Spinal cord (tissue), 10 donors: ENCODE results near the gene SV2C. TPM values are rescaled to one million over a fixed set of nuclear protein-coding genes. Genes with fewer than 3 reads are reported as not detected.
"Not testable (repeated sequence)": the region's sequence is repeated elsewhere in the genome, so short reads cannot be mapped to it uniquely, and the experiment has no call there.

ENCODE experiments used
- DNase-seq, 6 donors: peaks; one replicate each; pipeline versions ENCODE4 v3.0.0 to v3.0.0-alpha.2; 2013 to 2015; ENCODE audit warnings: low spot score in 6 of 6, low read depth in 4 of 6
- H3K27ac ChIP-seq: one replicate; pipeline ENCODE4 v1.5.1; 2013; ENCODE audit warnings: low read depth, low read length, control low read depth
- H3K27me3 ChIP-seq: one replicate; pipeline ENCODE4 v1.6.1; 2013; ENCODE audit warnings: low read length; ENCODE audit not compliant: control insufficient read depth, insufficient read depth
- H3K36me3 ChIP-seq: one replicate; pipeline ENCODE4 v1.6.1; 2013; ENCODE audit warnings: low read length; ENCODE audit not compliant: control insufficient read depth, insufficient read depth
- H3K4me1 ChIP-seq: one replicate; pipeline ENCODE4 v1.6.1; 2013; ENCODE audit warnings: low read length; ENCODE audit not compliant: control insufficient read depth, insufficient read depth
- H3K4me3 ChIP-seq: one replicate; pipeline ENCODE4 v1.5.1; 2013; ENCODE audit warnings: low read depth, low read length, control low read depth
- H3K9me3 ChIP-seq: one replicate; pipeline ENCODE4 v1.6.1; 2013; ENCODE audit warnings: low read length; ENCODE audit not compliant: control insufficient read depth, insufficient read depth
- WGBS: methylation state at CpG from one replicate; pipeline ENCODE4 v1.1.5; 2013; ENCODE audit warnings: missing lambda C conversion rate; ENCODE audit not compliant: insufficient coverage; 5-methylcytosine and 5-hydroxymethylcytosine counted together
- polyA plus RNA-seq, 2 donors: library from polyadenylated mRNA; unstranded; fragments of 120-200 nt; gene quantifications; one replicate each; pipeline ENCODE4 v1.2.1, GENCODE V29; 2013; ENCODE audit not compliant: insufficient read length in 2 of 2
- total RNA-seq, 2 donors: library from RNA; depleted of rRNA in 1 of 2; stranded (reverse); fragments of 120-200 nt in 1 of 2; fragments of >200 nt in 1 of 2; gene quantifications; one replicate each; pipeline versions ENCODE4 v1.2.3 to v1.2.4, GENCODE V29; 2013 to 2014
- donor health status: healthy.

The SV2C gene
- total and polyA plus RNA-seq, 4 donors = 16.2 to 66.7 (median 40.2) TPM

DNA sequence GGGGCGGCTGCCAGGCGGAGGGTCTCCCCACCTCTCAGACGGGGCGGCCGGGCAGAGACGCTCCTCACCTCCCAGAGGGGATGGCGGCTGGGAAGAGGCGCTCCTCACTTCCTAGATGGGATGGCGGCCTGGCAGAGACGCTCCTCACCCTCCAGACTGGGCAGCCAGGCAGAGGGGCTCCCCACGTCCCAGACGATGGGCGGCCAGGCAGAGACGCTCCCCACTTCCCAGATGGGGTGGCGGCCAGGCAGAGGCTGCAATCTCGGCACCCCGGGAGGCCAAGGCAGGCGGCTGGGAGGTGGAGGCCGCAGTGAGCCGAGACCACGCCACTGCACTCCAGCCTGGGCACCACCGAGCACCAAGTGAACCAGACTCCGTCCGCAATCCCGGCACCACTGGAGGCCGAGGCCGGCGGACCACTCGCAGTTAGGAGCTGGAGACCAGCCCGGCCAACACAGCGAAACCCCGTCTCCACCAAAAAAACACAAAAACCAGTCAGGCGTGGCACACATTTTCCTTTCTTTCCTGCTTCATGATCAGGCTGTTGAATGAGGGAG lies 253.1 kb downstream of the SV2C start:
- H3K27ac ChIP-seq, H3K4me3 ChIP-seq, H3K27me3 ChIP-seq, H3K36me3 ChIP-seq, H3K4me1 ChIP-seq, H3K9me3 ChIP-seq, DNase-seq: not testable (repeated sequence)
- WGBS = 98% methylated on average over 15 of the region's 33 CpGs

DNA sequence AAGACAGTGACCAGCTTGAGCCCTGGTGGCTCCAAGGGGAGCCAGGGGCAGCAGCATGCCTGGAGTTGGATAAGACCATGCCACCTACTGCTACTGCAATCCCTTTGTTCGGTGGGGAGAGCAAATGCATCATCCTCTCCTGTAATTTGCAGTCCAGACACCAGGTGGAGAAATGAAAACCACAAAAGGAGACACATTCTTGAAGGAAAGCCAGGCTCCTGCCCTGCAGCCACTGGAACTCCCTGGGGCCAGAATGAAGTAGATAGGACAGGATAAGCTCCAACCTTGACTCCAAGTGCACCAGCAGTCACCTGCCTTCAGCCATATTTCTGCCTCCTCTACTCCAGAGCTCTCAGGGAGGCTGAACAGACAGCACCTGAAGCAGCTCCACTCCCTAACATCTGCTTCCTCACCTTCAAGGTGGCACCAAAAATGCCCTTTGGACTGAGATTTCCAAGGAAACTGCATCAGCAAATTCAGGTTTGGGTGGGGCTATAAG lies 254.8 kb downstream of the SV2C start:
- peaks cover 2% of the 10 kb centered on the region for H3K4me1 ChIP-seq
- WGBS = 0% methylated on average over 1 of the region's 1 CpG
- H3K4me3 ChIP-seq = no peak overlapping the region

DNA sequence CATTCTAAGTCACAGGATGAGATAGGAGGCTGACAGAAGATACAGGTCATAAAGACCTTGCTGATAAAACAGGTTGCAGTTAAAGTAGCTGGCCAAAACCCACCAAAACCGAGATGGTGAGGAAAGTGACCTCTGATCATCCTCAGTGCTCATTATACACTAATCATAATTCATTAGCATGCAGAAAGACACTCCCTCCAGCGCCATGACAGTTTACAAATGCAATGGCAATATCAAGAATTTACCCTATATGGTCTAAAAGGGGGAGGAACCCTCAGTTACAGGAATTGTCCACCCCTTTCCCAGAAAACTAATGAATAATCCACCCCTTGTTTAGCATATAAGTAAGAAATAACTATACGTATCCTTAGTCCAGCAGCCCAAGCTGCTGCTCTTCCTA lies 256.7 kb downstream of the SV2C start:
- DNase-seq = no peak
- H3K9me3 ChIP-seq = no peaks in the 10 kb centered on the region
- peaks cover 2% of the 10 kb centered on the region for H3K4me1 ChIP-seq
- no peaks in the 10 kb centered on the region for H3K36me3 ChIP-seq
- H3K4me3 ChIP-seq = no peak overlapping the region
- no CpG with 5 or more reads among the region's 3 CpGs for WGBS
- H3K27me3 ChIP-seq = no peaks in the 10 kb centered on the region
- H3K27ac ChIP-seq = no peak overlapping the region

More for the DNA sequence above, 254.8 kb downstream of the SV2C start:
- no peak overlapping the region for H3K27ac ChIP-seq
- no peaks in the 10 kb centered on the region for H3K36me3 ChIP-seq
- H3K9me3 ChIP-seq = no peaks in the 10 kb centered on the region
- no peaks in the 10 kb centered on the region for H3K27me3 ChIP-seq
- peak in 2 of 6 donors; percentile 61 to 72 for DNase-seq

DNA sequence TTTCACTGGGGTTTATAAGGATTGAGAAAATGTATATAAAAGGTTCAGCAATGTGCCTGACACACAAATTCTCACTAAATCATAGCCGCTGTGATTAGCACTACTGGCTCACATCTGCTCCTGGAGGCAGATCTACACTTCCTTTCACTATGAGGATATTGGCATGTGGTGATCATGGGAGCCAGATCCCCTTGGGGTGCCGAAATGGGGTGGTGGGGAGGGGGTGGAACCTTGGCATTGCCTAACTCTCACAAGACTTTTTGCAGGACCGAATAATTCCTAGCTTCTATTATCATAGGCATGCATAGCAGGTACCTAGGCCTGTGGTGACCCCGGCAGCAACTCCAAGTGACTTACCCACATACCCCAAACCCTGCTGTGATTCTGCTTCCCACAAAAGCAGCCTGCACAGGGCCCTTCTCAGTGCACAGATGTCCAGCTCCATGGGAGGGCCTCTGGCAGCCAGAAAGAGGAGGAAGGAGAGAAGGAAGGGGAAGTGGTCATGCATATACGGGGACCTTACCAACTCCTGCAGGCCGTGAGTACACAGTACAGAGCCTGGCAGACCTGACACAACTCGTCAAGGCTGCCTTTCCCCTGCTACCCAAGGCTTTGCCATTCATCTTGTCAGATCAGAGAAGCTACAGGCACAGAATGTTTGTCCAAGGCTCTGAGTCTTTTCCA lies 258.6 kb downstream of the SV2C start:
- no peak overlapping the region for H3K4me3 ChIP-seq
- peak in 1 of 6 donors; percentile 22 for DNase-seq
- H3K27ac ChIP-seq = no peak overlapping the region
- 53% methylated on average over 3 of the region's 7 CpGs for WGBS
- no peaks in the 10 kb centered on the region for H3K9me3 ChIP-seq
- H3K36me3 ChIP-seq = no peaks in the 10 kb centered on the region
- H3K27me3 ChIP-seq = no peaks in the 10 kb centered on the region
- peaks cover 2% of the 10 kb centered on the region for H3K4me1 ChIP-seq

DNA sequence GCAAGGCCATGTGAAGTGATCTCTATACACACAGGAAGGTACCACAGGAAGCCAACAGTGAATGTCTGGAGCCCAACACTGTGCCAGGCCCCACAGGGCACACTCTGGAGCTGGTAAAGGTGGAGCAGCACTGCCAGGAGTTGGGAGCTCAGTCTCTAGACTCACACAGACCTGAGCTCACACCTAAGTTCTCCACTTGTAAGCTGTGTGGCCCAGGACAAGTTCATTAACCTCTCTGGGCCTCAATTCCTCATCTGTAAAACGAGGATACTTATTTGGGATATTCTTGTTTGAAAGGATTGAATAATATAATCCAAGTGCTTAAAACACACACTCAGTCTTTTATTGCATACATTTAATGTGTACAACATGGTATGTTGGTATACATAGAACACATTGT lies 259.3 kb downstream of the SV2C start:
- Histone ChIP-seq H3K27me3 (no peaks in the 10 kb centered on the region), H3K27ac (no peak overlapping the region), H3K9me3 (no peaks in the 10 kb centered on the region), H3K4me1 (peaks cover 2% of the 10 kb centered on the region), H3K36me3 (no peaks in the 10 kb centered on the region), H3K4me3 (no peak overlapping the region)
- no peak for DNase-seq
- no CpG with 5 or more reads among the region's 1 CpG for WGBS

DNA sequence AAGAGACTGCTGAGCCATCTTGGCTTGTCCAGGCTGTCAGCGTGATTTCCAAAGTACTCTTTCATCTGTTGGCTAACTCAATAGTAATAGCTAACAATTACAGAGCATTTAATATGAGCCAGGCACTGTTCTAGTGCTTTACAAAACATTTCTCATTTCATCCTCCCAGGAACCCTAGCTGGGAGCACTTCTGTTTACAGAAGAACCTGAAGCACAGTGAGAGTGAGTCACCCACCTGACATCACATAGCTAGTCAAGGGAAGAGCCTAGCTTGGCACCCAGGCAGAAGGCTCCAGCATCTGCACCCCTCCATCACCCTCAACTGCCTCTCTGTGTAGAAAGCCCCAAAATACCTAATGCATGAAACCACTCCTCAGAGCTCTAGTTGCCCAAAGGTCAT lies 262.4 kb downstream of the SV2C start:
- H3K4me1 ChIP-seq = no peaks in the 10 kb centered on the region
- H3K4me3 ChIP-seq = no peak overlapping the region
- no peaks in the 10 kb centered on the region for H3K27me3 ChIP-seq
- H3K27ac ChIP-seq = no peak overlapping the region
- no peaks in the 10 kb centered on the region for H3K9me3 ChIP-seq
- no CpG with 5 or more reads among the region's 1 CpG for WGBS
- no peaks in the 10 kb centered on the region for H3K36me3 ChIP-seq
- DNase-seq = no peak

DNA sequence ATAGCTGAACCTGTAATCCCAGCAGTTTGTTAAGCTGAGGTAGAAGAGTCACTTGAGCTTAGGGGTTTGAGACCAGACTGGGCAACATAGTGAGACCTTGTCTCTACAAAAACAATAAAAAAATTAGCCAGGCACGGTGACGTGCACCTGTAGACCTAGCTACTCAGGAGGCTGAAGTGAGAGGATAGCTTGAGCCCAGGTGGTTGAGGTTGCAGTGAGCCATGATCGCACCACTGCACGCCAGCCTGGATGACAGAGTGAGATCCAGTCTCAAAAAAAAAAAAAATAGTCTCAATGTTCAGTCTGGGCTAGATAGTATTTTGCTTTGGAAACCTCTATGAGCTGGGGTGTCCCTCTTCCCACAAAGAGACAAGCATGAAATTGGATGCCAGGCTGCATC lies 268.0 kb downstream of the SV2C start:
- Histone ChIP-seq H3K27me3 (no peaks in the 10 kb centered on the region), H3K4me1 (no peaks in the 10 kb centered on the region), H3K9me3 (no peaks in the 10 kb centered on the region), H3K36me3 (no peaks in the 10 kb centered on the region), H3K4me3 (no peak overlapping the region), H3K27ac (no peak overlapping the region)
- no peak for DNase-seq
- 94% methylated on average over 2 of the region's 4 CpGs for WGBS

DNA sequence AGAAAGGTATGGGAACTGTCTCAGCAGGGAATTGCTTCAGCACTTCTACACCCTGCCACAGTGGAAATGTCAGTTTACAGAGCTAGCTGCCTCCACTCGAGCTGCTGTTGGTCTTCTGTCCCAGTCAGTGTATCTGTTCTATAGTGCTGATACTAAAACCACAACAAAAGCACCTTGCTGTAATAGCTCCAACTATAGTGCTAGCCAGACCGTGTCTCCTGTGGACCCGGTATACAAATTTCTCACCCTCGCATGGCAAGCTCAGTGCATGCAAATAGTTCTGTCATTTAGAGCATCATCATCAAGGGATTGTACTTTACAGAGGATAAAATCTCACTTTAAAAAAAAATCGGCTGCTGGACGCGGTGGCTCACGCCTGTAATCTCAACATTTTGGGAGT lies 268.4 kb downstream of the SV2C start:
- Histone ChIP-seq H3K27ac (no peak overlapping the region), H3K4me1 (no peaks in the 10 kb centered on the region), H3K4me3 (no peak overlapping the region), H3K9me3 (no peaks in the 10 kb centered on the region), H3K36me3 (no peaks in the 10 kb centered on the region), H3K27me3 (no peaks in the 10 kb centered on the region)
- no peak for DNase-seq
- 76% methylated on average over 4 of the region's 8 CpGs for WGBS

DNA sequence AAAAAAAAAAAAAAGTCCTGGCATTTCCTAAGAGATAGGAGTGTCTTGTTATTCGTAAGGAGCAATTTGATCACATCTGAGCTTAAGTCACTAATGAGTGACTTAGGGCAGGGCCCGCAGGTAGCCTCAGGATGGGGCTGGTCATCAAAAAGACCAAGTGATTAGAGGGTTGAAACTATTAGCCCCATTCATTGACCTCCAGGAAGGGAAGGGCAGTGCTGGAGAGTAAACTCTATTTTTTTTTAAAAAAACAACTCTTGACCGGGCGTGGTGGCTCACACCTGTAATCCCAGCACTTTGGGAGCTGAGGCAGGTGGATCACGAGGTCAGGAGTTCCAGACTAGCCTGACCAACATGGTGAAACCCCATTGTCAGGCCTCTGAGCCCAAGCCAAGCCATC lies 273.7 kb downstream of the SV2C start:
- no peak overlapping the region for H3K27ac ChIP-seq
- 96% methylated on average over 5 of the region's 5 CpGs for WGBS
- H3K27me3 ChIP-seq = no peaks in the 10 kb centered on the region
- no peaks in the 10 kb centered on the region for H3K9me3 ChIP-seq
- H3K4me1 ChIP-seq = no peaks in the 10 kb centered on the region
- no peak for DNase-seq
- H3K36me3 ChIP-seq = no peaks in the 10 kb centered on the region
- H3K4me3 ChIP-seq = no peak overlapping the region
